GM18519 (cell line): ENCODE measurements around the gene MRPS12.

Experiments
- ATAC-seq: cut with Tn5 transposase; IDR thresholded peaks from one replicate; pipeline ENCODE4 v1.9.1; 2021; ENCODE audit warnings: mild to moderate bottlenecking, moderate library complexity; ENCODE audit not compliant: unreplicated experiment, low FRiP score

Gene MRPS12

DNA sequence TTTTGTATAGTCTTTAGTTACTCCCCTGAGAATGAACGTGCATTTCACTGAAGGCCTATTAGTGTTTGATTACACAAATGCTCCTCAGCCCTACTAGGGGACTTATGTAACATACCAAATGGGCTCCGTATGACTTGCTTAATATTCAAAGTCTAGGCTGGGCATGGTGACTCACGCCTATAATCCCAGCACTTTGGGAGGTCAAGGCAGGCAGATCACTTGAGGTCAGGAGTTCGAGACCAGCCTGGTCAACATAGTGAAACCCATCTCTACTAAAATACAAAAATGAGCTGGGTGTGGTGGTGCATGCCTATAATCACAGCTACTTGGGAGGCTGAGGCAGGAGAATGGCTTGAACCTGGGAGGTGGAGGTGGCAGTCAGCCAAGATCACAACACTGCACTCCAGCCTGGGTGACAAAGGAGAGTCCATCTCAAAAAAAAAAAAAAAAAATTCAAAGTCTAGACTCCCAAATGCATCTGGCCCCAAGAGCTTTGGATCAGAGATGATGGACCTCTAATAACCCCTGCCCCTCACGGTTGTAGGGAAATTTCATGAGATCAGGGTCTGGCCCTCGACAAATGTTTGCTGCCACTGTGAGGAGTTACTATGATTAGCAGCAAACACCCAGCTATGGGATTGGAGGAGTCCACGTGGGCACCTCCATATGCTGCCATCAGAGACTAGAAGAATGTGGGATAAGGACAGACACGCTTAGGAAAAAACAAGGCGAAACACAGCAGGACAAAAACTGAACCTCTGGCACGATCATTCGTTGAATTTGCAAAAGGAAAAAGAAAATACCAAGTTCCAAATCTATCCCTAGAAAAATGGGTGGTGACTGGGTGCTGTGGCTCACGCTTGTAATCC, 40.2 kb downstream of the MRPS12 start:
- no peak for ATAC-seq

DNA sequence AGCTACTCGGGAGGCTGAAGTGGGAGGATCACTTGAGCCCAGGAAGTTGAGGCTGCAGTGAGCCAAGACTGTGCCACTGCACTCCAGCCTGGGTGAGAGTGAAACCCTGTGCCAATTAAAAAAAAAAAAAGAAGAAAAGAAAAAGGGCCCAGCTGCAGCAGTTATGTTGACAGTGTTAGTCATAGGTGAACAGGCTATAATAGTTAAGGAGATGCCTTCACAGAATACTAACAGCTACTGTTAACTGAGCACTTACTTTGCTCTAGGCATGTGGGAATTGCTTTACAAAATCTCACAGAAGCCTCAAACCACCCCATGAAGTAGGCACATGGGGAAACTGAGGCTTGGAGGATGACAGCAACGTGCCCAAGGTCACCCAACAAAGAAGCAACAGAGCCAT, 40.9 kb downstream of the MRPS12 start:
- ATAC-seq: no peak

DNA sequence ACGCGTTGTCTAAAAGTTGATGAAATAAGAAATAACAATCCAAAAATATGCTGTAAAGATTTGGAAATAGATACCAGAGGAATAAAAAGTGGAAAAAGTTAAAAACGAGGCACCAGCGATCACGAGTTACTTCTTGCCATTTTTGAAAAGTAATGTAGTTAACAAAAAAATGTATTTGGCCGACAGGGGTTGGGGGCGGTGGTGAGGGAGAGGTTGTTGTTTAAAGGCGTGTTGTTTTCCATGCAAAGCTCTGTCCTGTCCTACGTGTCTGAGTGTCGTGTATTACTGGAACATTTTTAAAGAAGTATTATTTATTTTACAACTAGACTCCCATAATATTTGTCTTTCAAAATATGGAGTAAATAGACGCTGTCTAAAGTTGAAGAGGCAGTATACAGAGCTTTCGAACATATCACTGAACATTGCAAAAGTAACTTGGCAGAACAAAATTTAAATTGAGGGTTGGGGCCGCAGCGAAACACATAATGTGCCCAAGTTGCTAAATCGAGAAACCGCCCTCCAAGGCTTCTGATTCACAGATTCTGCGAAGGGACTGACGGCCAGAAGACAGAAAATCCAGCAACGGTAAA, 44.0 kb downstream of the MRPS12 start:
- ATAC-seq: no peak

DNA sequence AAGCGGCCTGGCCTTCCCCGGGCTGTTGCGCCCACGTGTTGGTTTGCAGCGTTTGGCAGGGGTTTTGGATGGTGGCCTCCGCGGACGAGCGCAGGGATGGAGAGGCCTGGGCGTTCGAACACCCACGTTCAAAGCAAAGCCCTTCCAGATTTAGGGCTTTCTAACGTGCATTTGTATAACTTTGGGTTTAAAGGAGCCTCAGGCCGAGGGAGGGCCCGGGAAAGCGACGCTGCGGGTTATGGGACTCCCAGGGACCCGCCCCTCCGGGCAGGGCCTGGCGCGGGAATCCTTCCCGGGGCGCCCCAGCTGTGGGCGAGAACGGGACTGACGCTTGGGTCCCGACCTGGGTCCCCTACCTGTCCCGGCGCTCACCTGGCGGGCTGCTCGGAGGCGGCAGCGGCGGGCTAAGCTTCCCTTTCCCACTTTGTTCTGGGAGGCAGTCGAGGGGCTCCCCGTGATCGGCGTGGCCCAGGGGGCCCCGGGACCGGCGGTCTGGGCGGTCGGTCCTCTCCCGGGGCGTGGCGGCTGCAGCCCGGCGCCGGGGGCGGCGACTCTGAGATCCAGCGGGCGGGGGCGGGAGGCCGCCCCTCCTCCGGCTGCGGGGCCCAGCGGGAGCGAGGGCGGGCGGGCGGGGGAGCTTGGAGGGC, 44.6 kb downstream of the MRPS12 start, which contains the start of gene FBXO17:
Gene FBXO17 (minus strand): TSS at position 529 of the 647 bp plus-strand sequence. CDS start 25,423 bp downstream, outside the sequence.
- no peak for ATAC-seq

DNA sequence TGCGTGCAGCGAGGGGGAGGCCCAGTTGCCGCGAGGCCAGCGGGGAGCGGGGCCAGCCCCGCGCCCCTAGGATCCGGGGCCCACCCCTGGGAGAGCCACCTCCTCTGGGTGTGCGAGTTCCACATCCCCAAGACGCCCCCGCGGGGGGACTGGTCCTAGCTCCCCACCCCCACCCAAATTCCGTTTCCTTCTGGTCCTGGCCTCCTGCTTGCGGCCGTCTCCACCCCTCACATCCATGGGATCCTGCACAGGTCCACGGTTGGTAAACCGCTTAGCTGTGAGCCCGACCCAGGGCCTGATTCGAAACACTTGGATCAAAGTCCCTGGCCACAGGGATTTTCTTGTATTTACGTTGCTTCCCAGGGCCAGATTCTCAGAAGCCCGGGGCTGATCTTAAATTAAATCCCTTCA, 45.1 kb downstream of the MRPS12 start:
- ATAC-seq: no peak

DNA sequence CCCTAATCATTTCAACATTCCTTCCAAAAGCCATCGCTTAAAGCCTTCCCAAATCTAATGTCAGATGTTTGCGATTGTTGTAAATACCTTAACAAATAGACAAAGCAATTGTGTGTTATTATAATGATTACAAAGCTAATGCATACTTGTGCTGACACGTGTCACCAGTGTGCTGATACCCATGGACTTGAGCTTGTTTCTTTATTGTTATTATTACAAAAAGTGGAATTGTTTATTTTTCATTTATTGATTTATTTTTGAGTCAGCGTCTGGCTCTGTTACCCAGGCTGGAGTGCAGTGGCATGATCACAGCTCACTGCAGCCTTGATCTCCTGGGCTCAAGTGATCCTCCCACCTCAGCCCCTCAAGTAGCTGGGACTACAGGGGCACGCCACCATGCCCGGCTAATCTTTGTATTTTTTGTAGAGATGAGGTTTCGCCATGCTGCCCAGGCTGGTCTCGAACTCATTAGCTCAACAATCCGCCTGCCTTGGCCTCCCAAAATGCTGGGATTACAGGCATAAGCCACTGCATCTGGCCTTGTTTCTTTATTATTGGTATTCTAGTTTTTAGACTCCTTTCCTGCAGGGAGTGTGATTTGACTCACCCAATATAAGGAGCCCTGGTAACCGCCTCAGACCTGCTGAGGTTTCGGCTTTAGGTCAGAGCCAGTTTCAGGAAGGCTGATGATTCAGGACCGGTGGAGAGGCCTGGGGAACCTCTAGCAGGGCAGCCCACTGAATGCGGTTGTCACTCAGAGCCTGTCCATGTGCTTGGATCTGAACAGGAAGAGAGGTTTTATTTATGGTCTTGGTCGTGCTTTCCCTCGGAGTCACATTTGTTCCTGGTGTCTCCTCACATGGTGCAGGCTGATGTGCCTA, 46.9 kb downstream of the MRPS12 start:
- ATAC-seq: no peak

DNA sequence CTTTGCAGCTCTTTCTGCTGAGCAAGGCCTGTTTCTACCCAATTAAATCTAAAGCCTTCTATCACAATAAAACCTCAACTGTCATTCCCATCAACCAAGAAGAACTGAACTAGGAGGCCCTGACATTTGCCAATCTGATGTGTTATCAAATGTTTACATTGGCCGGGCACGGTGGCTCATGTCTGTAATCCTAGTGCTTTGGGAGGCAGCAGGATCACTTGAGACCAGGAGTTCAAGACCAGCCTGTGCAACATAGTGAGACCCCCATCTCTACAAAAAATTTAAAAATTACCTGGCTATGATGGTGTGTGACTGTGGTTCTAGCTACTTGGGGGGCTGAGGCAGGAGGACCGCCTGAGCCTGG, 47.6 kb downstream of the MRPS12 start:
- no peak for ATAC-seq

DNA sequence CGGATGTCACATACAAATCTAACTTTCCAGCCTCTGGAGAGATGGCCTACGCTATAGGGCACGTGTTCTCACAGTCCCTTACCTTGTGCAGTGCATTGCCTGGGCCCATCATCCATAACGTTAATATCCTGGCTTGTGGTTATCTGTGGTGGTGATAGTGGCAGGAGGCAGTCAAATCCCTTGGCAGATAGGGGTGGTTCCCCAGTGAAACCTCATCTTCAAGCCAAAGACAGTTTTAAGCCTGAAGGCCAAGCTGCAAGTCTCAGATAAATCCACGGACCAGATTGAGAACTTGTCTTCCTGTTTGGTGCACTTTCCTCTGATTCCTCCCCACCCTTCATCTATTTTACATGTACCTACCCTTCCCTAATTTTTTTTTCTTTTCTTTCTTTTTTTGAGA, 49.1 kb downstream of the MRPS12 start:
- no peak for ATAC-seq

DNA sequence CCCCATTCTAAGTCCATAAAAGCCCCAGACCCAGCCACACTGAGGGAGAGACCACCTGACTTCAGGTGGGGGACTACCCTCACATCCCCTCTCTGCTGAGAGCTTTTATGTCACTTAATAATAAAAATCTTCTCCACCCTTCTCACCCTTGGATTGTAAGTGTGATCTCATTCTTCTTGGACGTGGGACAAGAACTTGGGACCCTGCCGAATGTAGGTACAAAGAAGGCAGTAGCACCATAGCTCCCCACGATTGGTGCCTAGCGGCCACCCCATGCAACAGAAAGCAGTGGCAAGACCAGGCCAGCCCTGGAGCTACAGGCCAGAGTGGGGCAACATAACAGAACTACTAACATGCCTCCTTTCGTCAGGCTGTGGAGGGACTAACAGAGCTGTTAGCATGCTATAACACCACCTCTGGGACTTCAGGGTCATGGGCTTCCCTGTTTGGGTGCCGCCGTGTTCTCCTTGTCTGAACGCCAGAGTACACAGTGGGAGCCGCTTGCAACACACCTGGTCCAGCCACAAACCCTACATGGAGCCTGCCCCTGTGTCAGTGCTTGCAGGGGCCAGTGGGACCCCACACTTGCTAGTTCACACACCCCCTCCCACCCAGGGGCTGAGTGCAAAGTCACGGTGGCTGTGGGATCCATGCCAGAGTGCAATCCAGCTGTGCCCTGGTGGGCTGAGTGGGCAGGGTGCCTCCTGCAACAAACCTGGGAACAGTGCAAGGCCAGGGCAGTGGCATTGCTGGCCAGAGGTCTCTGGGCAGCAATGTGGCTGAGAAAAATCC, 50.0 kb downstream of the MRPS12 start:
- ATAC-seq: no peak
